ENCODE data around the gene TPCN2. TPM values are rescaled to one million over a fixed set of nuclear protein-coding genes. Genes with fewer than 3 reads are reported as not detected.

TPCN2 gene
- total RNA-seq, 1 experiment from 2014 or later: 5.5 TPM

DNA sequence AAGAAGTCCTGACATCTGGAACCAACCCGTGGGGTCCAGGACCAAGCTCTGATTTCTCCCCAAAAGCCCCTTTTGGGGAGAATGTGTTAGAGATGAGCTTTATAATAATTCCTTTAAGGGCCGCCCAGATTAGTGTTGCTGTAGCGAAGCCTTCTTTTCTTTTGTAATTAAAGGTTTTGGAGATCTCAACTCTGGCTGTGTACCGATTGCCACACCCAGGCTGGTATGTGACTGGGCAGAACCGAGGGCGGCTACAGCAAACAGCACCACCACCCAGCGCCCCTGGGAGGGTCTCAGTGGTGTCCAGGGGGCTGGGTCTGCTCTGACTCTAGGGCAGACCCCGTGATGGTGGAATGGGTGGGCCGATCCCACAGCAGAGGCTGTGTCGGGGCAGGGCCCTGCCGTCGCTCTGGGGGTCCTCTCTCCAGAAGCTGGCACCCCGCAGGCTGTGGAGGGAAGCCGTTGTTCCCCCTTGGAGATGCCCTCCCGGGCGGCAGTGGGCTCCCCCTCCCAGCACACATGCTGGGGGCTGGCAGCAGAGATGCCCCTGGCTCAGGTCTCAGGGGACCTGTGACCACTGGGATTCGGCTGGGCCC is 31.0 kb downstream of the TPCN2 start:
- no peaks in the 10 kb centered on the region for H3K36me3 ChIP-seq
- H3K27me3 ChIP-seq: no peaks in the 10 kb centered on the region
- DNase-seq: no peak
- peaks cover 12% of the 10 kb centered on the region for H3K4me1 ChIP-seq
- no peaks in the 10 kb centered on the region for H3K9me3 ChIP-seq (replicated peaks)
- no peak overlapping the region for H3K4me3 ChIP-seq
- no peak overlapping the region for H3K27ac ChIP-seq

DNA sequence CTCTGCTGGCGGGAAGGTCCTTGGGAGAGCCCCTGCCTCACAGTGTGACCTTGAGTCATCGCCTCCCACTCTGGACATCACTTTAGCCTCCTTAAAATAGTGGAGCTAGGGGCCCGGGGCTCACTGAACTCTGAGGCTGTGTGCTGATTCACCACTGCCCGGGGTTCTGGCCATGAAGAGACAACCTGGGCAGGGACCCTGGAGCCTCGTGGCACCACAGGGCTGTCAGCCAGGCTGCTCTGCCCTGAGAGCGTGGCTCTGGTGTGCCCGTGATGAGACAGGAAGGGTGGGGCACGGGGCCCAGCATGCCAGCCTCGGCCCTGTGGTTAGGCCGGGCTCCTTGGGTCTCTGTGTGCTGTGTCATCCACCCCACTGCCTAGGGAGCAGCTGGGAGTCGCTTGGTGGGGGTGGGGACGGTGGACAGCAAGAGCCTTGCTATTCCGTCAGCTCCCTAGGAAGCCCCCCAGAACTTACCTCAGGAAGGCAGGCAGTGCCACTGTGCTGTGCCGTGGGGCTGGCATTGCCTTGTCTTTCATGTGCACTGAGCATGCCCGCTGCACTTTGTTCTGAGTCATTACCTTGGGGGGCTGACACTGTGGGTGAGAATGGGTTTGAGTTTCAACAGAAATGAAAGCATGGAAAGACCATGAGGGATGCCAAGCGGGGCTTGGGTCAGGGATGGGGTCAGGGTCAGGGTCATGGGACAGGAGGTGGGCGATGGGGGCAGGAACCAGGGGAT is 31.7 kb downstream of the TPCN2 start:
- Histone ChIP-seq H3K27ac (no peak overlapping the region), H3K9me3 (replicated peaks) (no peaks in the 10 kb centered on the region), H3K36me3 (no peaks in the 10 kb centered on the region), H3K27me3 (no peaks in the 10 kb centered on the region), H3K4me1 (peaks cover 7% of the 10 kb centered on the region), H3K4me3 (no peak overlapping the region)
- no peak for DNase-seq

DNA sequence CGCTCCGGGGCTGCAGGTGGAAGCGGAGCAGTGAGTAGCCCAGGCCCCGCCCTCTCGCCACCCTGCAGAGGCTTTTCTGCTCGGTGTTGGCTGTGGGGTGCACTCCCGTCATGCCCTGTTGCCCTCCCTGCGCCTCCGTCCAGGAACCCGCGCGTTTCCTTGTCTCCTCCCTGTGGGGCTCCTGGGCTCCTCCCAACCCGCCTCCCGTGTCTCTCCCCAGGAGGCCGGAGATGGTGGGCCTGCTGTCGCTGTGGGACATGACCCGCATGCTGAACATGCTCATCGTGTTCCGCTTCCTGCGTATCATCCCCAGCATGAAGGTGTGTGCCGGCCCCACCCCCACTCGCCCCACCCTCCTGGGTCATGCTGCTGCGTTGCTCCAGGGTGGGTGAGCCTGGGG is 32.4 kb downstream of the TPCN2 start:
- H3K4me1 ChIP-seq: peaks cover 1% of the 10 kb centered on the region; the same call in 1 of the 2 replicates
- H3K27me3 ChIP-seq: no peaks in the 10 kb centered on the region
- H3K27ac ChIP-seq: no peak overlapping the region
- DNase-seq: no peak
- H3K4me3 ChIP-seq: no peak overlapping the region
- H3K9me3 ChIP-seq (replicated peaks): no peaks in the 10 kb centered on the region
- H3K36me3 ChIP-seq: no peaks in the 10 kb centered on the region

DNA sequence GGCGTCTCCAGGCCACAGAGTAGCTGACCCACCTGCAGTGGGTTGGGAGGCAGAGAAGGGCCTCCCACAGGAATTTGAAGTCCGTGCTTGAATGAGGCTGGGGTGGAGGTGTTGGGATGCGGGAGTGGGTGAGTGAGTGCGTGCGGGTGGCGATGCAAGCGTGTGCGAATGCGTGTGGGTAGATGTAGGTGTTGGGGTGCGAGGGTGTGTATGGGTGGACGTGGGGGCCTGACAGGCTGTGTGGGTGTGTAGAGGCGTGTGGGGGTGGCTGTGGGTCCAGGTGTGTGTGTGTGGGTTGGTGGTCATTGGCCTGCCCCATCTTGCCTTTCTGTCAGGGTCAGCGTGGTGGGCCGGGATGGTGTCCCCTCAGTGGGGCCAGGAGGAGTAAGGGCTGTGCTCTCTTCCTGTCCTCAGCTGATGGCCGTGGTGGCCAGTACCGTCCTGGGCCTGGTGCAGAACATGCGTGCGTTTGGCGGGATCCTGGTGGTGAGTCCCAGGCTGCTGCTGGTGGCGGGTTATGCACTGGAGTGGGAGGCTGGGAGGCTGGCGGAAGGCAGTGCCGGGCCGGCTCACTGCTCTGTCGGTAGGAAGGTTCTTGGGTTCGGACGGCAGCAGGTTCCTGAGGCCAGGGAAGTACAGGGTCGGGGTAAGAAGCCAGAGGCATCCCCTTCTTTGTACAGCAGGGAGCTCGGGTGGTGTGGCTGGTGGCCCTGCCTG is 35.0 kb downstream of the TPCN2 start:
- no peaks in the 10 kb centered on the region for H3K9me3 ChIP-seq (replicated peaks)
- no peaks in the 10 kb centered on the region for H3K27me3 ChIP-seq
- no peaks in the 10 kb centered on the region for H3K4me1 ChIP-seq
- no peak overlapping the region for H3K27ac ChIP-seq
- no peak overlapping the region for H3K4me3 ChIP-seq
- DNase-seq: no peak
- H3K36me3 ChIP-seq: no peaks in the 10 kb centered on the region

DNA sequence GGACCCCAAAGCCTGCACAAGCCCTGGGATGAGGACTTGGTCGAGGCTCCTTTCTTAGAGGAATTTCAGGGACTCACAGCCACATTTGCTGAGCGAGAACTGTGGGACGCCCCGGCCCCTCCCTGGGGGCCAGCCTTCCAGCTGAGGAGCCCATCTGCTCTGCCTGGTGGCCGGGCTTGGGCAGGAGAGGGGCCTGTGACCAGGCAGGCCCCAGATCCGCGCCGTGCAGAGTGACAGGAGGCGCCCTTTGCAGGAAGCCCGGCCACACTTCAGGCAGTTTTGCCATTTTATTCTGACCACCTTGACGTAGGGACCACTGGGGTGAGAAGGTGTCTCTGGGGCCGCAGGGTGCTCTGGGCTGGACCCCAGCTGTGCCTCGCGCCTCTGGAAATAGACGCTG is 35.6 kb downstream of the TPCN2 start:
- Histone ChIP-seq H3K4me1 (peaks cover 3% of the 10 kb centered on the region; the same call in 1 of the 2 replicates), H3K36me3 (no peaks in the 10 kb centered on the region), H3K27ac (no peak overlapping the region), H3K4me3 (no peak overlapping the region), H3K27me3 (no peaks in the 10 kb centered on the region), H3K9me3 (replicated peaks) (no peaks in the 10 kb centered on the region)
- no peak for DNase-seq

DNA sequence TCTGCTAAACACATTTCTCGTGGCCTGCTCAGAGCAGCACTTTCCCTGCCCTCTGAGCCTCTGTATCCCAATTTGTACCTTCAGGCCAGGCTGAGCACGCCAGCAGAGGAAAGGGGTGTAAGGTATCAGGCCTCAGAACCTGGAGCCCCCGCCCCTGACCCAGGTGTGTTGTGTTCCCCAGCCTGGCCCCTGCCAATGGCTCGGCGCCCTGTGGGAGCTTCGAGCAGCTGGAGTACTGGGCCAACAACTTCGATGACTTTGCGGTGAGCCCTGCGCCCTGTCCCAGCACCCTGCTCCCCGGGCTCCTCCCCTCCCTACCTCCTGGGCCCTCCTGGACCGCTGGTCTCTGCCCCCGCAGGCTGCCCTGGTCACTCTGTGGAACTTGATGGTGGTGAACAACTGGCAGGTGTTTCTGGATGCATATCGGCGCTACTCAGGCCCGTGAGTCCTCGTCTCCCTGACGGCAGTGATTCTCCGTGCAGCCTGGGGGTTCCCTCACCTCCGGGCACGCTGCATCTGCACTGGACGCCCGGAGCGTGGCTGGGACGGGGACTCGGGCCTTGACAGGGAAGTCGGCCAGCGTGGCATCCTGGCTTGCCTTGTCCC is 36.9 kb downstream of the TPCN2 start:
- peaks cover 3% of the 10 kb centered on the region; the same call in 1 of the 2 replicates for H3K4me1 ChIP-seq
- H3K9me3 ChIP-seq (replicated peaks): no peaks in the 10 kb centered on the region
- H3K27me3 ChIP-seq: no peaks in the 10 kb centered on the region
- H3K36me3 ChIP-seq: no peaks in the 10 kb centered on the region
- no peak overlapping the region for H3K4me3 ChIP-seq
- DNase-seq: no peak
- no peak overlapping the region for H3K27ac ChIP-seq

DNA sequence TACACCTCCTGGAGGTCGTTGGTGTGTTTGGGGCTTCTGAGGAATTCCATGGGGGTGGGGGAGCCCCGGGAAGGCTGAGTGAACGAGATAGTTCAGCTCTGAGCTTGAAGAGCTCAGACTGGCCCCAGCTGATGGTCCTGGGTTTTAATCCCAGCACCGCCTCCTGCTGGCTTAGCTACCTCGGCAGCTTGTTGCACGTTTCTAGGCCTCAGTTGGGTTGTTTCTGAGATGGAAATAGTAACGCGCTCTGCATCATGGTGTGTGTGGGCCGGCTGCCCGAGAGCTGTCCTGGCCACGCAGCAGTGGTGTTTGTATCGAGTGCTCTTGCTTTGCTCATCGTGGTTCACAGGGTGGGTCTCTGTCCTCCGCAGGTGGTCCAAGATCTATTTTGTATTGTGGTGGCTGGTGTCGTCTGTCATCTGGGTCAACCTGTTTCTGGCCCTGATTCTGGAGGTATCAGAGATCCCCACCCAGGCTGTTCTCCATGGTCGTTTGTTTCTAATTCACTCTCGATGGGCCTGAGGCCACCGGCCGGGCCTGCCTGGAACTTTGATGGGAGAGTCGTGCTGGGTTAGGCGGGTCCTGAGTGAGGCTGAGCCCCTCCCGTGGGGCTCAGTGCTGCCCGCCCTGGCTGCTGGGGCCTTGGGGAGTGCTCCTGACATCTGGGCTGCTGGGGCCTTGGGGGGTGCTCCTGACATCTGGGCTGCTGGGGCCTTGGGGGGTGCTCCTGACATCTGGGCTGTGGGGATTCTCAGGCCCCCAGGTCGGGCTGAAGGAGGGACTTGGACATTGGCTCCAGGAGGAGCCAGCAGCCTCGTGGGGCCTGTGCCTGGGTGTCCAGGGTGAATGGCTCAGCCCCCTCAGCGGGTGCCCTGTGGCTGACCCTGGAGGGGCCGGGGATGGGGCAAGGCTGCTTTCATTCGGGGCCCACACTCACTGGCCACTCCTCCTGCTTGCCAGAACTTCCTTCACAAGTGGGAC is 37.7 kb downstream of the TPCN2 start:
- H3K36me3 ChIP-seq: no peaks in the 10 kb centered on the region

DNA sequence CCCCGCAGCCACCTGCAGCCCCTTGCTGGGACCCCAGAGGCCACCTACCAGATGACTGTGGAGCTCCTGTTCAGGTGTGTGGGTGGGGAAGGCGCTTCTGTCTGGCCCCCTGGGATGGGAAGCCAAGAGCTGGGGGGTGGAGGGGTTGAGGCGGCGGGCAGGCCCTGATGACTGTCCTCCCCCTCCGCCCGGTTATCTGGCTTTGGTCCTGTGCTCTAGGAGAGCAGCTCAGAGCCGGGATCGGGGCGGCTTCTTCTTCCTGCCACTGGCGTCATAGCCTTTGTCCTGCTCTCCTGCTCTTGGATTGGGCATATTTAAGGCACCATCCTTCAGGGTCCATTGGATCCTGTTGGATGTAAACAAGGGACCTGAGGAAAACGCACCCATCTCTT is 38.4 kb downstream of the TPCN2 start:
- Histone ChIP-seq H3K9me3 (replicated peaks) (no peaks in the 10 kb centered on the region), H3K27me3 (no peaks in the 10 kb centered on the region), H3K4me3 (no peak overlapping the region), H3K36me3 (no peaks in the 10 kb centered on the region), H3K27ac (no peak overlapping the region), H3K4me1 (peaks cover 3% of the 10 kb centered on the region; the same call in 1 of the 2 replicates)
- DNase-seq: no peak

More for the DNA sequence above, 37.7 kb downstream of the TPCN2 start:
- Histone ChIP-seq H3K4me1 (peaks cover 3% of the 10 kb centered on the region; the same call in 1 of the 2 replicates), H3K27me3 (no peaks in the 10 kb centered on the region), H3K9me3 (replicated peaks) (no peaks in the 10 kb centered on the region), H3K27ac (no peak overlapping the region), H3K4me3 (no peak overlapping the region)
- no peak for DNase-seq

DNA sequence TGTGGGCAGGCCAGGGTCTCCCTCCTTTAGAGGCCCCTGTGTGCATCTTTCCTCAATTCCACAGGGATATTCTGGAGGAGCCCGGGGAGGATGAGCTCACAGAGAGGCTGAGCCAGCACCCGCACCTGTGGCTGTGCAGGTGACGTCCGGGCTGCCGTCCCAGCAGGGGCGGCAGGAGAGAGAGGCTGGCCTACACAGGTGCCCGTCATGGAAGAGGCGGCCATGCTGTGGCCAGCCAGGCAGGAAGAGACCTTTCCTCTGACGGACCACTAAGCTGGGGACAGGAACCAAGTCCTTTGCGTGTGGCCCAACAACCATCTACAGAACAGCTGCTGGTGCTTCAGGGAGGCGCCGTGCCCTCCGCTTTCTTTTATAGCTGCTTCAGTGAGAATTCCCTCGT is 39.1 kb downstream of the TPCN2 start:
- no peaks in the 10 kb centered on the region for H3K36me3 ChIP-seq
- DNase-seq: no peak

DNA sequence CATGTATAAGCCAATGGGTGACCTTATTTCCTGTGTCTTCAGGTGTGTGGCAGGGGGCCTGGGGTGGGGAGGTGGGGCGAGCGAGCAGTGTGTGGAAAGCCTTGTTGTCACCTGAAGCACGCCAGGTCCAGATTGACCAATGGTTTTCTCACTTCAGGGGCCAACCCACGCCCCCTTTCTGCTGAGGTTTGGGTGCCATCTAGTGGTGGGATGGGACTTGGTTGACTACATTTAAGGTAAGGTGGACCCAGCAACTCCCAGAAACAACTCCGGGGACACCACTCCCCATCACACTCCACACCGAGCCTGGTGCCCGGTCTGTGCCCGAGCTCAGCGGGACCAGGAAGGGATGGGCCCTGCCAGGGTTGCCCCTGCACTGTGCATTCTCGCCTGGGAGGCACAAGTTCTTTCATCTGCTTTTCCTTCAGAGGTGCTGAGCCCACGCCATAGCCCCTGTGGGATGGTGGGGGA is 40.0 kb downstream of the TPCN2 start:
- H3K27ac ChIP-seq: no peak overlapping the region
- H3K4me3 ChIP-seq: no peak overlapping the region
- H3K27me3 ChIP-seq: no peaks in the 10 kb centered on the region
- H3K4me1 ChIP-seq: peaks cover 3% of the 10 kb centered on the region; the same call in 1 of the 2 replicates
- DNase-seq: peak; percentile 66 to 81
- H3K36me3 ChIP-seq: no peaks in the 10 kb centered on the region
- H3K9me3 ChIP-seq (replicated peaks): no peaks in the 10 kb centered on the region

More for the DNA sequence above, 39.1 kb downstream of the TPCN2 start:
- H3K27ac ChIP-seq: no peak overlapping the region
- H3K4me1 ChIP-seq: peaks cover 3% of the 10 kb centered on the region; the same call in 1 of the 2 replicates
- H3K4me3 ChIP-seq: no peak overlapping the region
- no peaks in the 10 kb centered on the region for H3K27me3 ChIP-seq
- H3K9me3 ChIP-seq (replicated peaks): no peaks in the 10 kb centered on the region

DNA sequence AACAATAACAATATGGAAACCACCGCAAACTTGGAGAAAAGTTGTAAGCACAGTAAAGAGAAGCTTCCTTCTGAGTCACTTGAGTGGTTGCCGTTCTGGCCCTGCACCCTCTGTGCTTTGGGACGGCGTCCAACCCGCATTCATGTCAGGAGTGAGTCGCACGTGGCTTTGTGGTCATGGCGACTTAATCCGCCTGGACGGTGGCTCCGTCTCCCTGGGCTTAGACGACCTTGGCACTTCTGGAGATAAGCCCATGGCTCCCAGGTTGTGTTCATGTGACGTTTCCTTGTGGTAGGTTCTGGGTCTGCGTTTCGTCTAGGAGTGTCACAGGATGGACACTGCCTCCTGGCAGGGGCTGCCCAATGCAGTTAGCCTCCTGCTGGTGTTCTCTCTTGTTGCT is 40.5 kb downstream of the TPCN2 start:
- H3K27ac ChIP-seq: no peak overlapping the region
- no peaks in the 10 kb centered on the region for H3K27me3 ChIP-seq
- no peaks in the 10 kb centered on the region for H3K36me3 ChIP-seq
- peak; percentile 44 to 55 for DNase-seq
- H3K4me1 ChIP-seq: peaks cover 3% of the 10 kb centered on the region; the same call in 1 of the 2 replicates
- no peak overlapping the region for H3K4me3 ChIP-seq
- no peaks in the 10 kb centered on the region for H3K9me3 ChIP-seq (replicated peaks)

DNA sequence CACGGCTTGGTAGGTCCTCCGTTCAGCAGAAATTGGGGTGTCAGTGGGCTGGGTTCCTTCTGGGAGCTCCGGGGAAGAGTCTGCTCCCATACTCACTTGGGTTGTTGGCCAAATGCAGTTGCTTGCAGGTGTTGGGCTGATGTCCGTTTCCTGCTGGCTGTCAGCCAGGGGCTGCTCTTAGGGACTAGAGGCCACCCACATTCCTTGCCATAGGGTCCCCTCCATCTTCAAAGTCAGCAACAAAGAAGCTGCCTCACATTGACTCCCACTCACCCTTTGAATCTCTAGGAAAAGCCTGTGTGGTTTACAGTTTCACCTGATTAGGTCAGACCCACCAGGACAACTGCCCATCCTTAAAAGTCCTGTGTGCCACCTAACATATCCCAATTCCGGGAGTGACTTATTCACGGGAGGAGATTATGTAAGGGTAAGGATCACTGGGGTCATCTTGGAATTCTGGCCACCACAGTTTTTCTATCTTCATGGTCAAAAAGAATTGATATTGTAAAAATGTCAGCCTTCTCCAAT is 43.0 kb downstream of the TPCN2 start:
- Histone ChIP-seq H3K27ac (no peak overlapping the region), H3K4me1 (peaks cover 5% of the 10 kb centered on the region; the same call in 1 of the 2 replicates), H3K4me3 (no peak overlapping the region), H3K9me3 (replicated peaks) (no peaks in the 10 kb centered on the region), H3K27me3 (no peaks in the 10 kb centered on the region), H3K36me3 (no peaks in the 10 kb centered on the region)
- DNase-seq: no peak

DNA sequence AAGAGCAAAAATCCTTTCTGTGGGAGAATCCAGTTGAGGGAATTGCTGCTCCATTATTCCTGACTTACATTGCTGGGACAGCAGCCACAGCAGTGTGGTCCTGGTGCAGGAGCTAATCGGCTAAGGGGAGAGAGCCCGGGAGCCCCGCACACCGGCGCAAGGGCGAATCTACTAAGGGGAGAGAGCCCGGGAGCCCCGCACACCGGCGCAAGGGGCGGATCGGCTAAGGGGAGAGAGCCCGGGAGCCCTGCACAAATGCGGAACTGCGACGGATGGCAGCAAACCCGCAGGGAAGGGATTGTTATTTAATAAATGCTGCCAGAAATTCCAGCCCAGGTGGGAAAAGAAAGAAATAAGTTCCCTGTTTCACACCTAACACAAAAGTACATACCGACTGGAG is 43.5 kb downstream of the TPCN2 start:
- Histone ChIP-seq H3K4me3 (no peak overlapping the region), H3K9me3 (replicated peaks) (no peaks in the 10 kb centered on the region), H3K27ac (no peak overlapping the region), H3K27me3 (no peaks in the 10 kb centered on the region), H3K4me1 (peaks cover 5% of the 10 kb centered on the region; the same call in 1 of the 2 replicates), H3K36me3 (no peaks in the 10 kb centered on the region)
- no peak for DNase-seq
